ENCODE results near the gene SMCHD1. TPM values are rescaled to one million over a fixed set of nuclear protein-coding genes. Genes with fewer than 3 reads are reported as not detected.
A peak's percentile ranks its signal among the peaks of the same experiment; 100 is the strongest.

SMCHD1 gene
- 48.6 TPM for total RNA-seq (2021; ENCODE audit: unreplicated experiment)
- polyA plus RNA-seq (2012) = 16.6 and 19.7 TPM in 2 replicates
- percentile 94 among the genes with signal in this experiment for Bru-seq, nascent RNA
- percentile 86 among the genes with signal in this experiment for BruChase-seq, experiment 1, labeled RNA remaining after a 6-hour chase
- percentile 90 among the genes with signal in this experiment for BruChase-seq, experiment 2, labeled RNA remaining after a 2-hour chase
- long read RNA-seq, full-length matches to known transcripts = 1 of 40 reads
- long read RNA-seq, partial matches to known transcripts = 31 of 40 reads
- long read RNA-seq, other reads (novel, unspliced or antisense) = 8 of 40 reads

- H3K4me3 ChIP-seq (replicated peaks in 1 of 2; ENCODE audit: low read depth in 1 of 2, low read length in 2 of 2) = peak within 1 kb of the TSS; percentile 89 to 93
- peak; percentile 81 for ATAC-seq
- TF ChIP-seq ZFX (IDR thresholded peaks at IDR 0.05) (no peak), EGR1 (IDR thresholded peaks at IDR 0.05; ENCODE audit: low read depth) (peak; percentile 88), CBX3 (IDR thresholded peaks at IDR 0.05; ENCODE audit: low read depth) (no peak), FOSL1 (IDR thresholded peaks at IDR 0.05; ENCODE audit: low read depth) (no peak), ZNF274 (IDR thresholded peaks at IDR 0.05; ENCODE audit: low read depth, low read length) (no peak), MAX (IDR thresholded peaks at IDR 0.05) (peak; percentile 85), TCF7L2 (IDR thresholded peaks at IDR 0.05; ENCODE audit: borderline replicate concordance, extremely low read depth, insufficient read depth, insufficient read length) (no peak), ATF3 (IDR thresholded peaks at IDR 0.05) (no peak), POLR2A (IDR thresholded peaks at IDR 0.05; ENCODE audit: borderline replicate concordance, extremely low read depth, insufficient read depth, insufficient read length) (peak; percentile 91), POLR2AphosphoS5 (IDR thresholded peaks at IDR 0.05; ENCODE audit: low read depth, low read length) (peak; percentile 93), CTCF (IDR thresholded peaks at IDR 0.05 in 2 of 3, conservative IDR thresholded peaks at IDR 0.05 in 1 of 3; ENCODE audit: borderline replicate concordance in 1 of 3, insufficient read depth in 1 of 3, low read depth in 2 of 3, low read length in 2 of 3) (no peak), REST (IDR thresholded peaks at IDR 0.05; ENCODE audit: low read depth) (no peak), EZH2 (IDR thresholded peaks at IDR 0.05) (no peak), SIN3A (IDR thresholded peaks at IDR 0.05; ENCODE audit: low read depth) (peak; percentile 43; the same call in 1 of the 2 replicates), EZH2phosphoT487 (IDR thresholded peaks at IDR 0.05; ENCODE audit: borderline replicate concordance) (no peak), RAD21 (IDR thresholded peaks at IDR 0.05; ENCODE audit: low read depth) (no peak), YY1 (IDR thresholded peaks at IDR 0.05; ENCODE audit: extremely low read depth, insufficient replicate concordance, low read depth, low read length) (no peak), SRF (IDR thresholded peaks at IDR 0.05; ENCODE audit: low read depth) (no peak), SP1 (IDR thresholded peaks at IDR 0.05; ENCODE audit: low read depth) (no peak)
Observed at GRCh38 chr18:2655178-2655953, at the start of gene SMCHD1. Gene SMCHD1, plus strand, starts transcription at chr18:2655726. Its CDS starts 350 bp downstream, at chr18:2656076.

More at GRCh38 chr18:2655178-2655953, at the start of gene SMCHD1:
- BruUV-seq (replicated peaks) = TSS peak; percentile 82
- Histone ChIP-seq H3K4me2 (ENCODE audit: low read length) (peak within 1 kb of the TSS; percentile 83), H3K4me1 (ENCODE audit: control insufficient read depth in 1 of 2, insufficient read depth in 2 of 2, low read length in 2 of 2) (peaks cover 30 to 42% of the 10 kb centered on the region in 2 experiments), H3K36me3 (ENCODE audit: control insufficient read depth in 1 of 2, insufficient read depth in 2 of 2, low read length in 2 of 2) (no peaks in the 10 kb centered on the region), H3K9ac (ENCODE audit: low read length) (peak within 1 kb of the TSS; percentile 90), H3K9me3 (ENCODE audit: control insufficient read depth in 1 of 2, insufficient read depth in 1 of 2, low read depth in 1 of 2, low read length in 2 of 2) (no peaks in the 10 kb centered on the region), H3K79me2 (ENCODE audit: insufficient read depth, low read length) (peaks cover 47% of the 10 kb centered on the region), H4K20me1 (ENCODE audit: insufficient read depth) (peaks cover 17% of the 10 kb centered on the region; the same call in 1 of the 2 replicates), H3K27ac (ENCODE audit: low read depth, low read length) (peak within 1 kb of the TSS; percentile 93), H3K27me3 (ENCODE audit: insufficient read depth, low read length) (no peaks in the 10 kb centered on the region), H2AFZ (ENCODE audit: low read depth, low read length, poor library complexity, severe bottlenecking) (no peak within 1 kb of the TSS), H3K9me2 (ENCODE audit: insufficient read depth) (no peaks in the 10 kb centered on the region)
- ChIA-PET CTCF (no interaction called here), RAD21 (ENCODE audit: low non-redundant PET in 1 of 2, low total read pairs in 2 of 2, uncharacterized antibody in 2 of 2, unreplicated experiment in 2 of 2) (no interaction called here), POLR2A (interaction anchor here (1.0 to 1.1 kb wide), 2 partner anchors 13 to 49 kb away, joined by 3 to 4 read pairs; no protein-coding TSS in a partner anchor)
- peak; percentile 37 for DNase-seq (ENCODE audit: low read depth, low spot score)
- intact Hi-C loops (cut with micrococcal nuclease) = loop anchor here (5.0 kb wide), 1 partner anchor 83 kb away; the partner anchor contains the start of genes METTL4 and NDC80
